Type B pancreatic cell (in vitro differentiated cells): Measurements from ENCODE around the gene BMP10. TPM values are rescaled to one million over a fixed set of nuclear protein-coding genes. Genes with fewer than 3 reads are reported as not detected.

ENCODE experiments used
- DNase-seq: peaks from one replicate; pipeline ENCODE4 v3.0.0; 2021; ENCODE audit warnings: mixed read lengths; ENCODE audit not compliant: unreplicated experiment; ENCODE audit errors: extremely low spot score
- H3K27ac Mint-ChIP-seq: 2 replicates; pipeline ENCODE4 v1.8.0; 2021; ENCODE audit warnings: mild to moderate bottlenecking, mixed read lengths
- H3K27me3 Mint-ChIP-seq: 2 replicates; pipeline ENCODE4 v1.8.0; 2021; ENCODE audit warnings: mixed read lengths
- H3K36me3 Mint-ChIP-seq: 2 replicates; pipeline ENCODE4 v1.8.0; 2021; ENCODE audit warnings: mixed read lengths
- H3K4me1 Mint-ChIP-seq: one replicate; pipeline ENCODE4 v1.8.0; 2021; ENCODE audit warnings: mixed read lengths; ENCODE audit not compliant: unreplicated experiment
- H3K4me3 Mint-ChIP-seq: 2 replicates; pipeline ENCODE4 v1.8.0; 2021; ENCODE audit warnings: mild to moderate bottlenecking, mixed read lengths
- H3K9me3 Mint-ChIP-seq: 2 replicates; pipeline ENCODE4 v1.8.0; 2021; ENCODE audit warnings: mixed read lengths
- CTCF ChIP-seq: fragments of 200-600 bp; sonication (generic); conservative IDR thresholded peaks from 2 replicates; pipeline ENCODE4 v1.5.0; 2021; ENCODE audit warnings: antibody characterized with exemption, mild to moderate bottlenecking
- total RNA-seq: library from RNA; stranded (reverse); gene quantifications from 2 replicates; pipeline ENCODE4 v1.2.1, GENCODE V29; 2021; ENCODE audit warnings: low replicate concordance

The BMP10 gene
- total RNA-seq, 1 donor from 2014 or later = 0.36 TPM

GRCh38 chr2:68827666-68828065, 43.5 kb downstream of the BMP10 start:
- Mint-ChIP-seq H3K4me1 (peaks cover 13% of the 10 kb centered on the region), H3K36me3 (no peaks in the 10 kb centered on the region), H3K9me3 (no peaks in the 10 kb centered on the region), H3K27me3 (no peaks in the 10 kb centered on the region), H3K4me3 (no peak overlapping the region), H3K27ac (no peak overlapping the region)
- no peak for DNase-seq
- no peak for TF ChIP-seq CTCF

- H3K4me1 Mint-ChIP-seq = peaks cover 13% of the 10 kb centered on the region
- H3K27me3 Mint-ChIP-seq = no peaks in the 10 kb centered on the region
- no peaks in the 10 kb centered on the region for H3K36me3 Mint-ChIP-seq
- H3K27ac Mint-ChIP-seq = no peak overlapping the region
- TF ChIP-seq CTCF = no peak
- no peak for DNase-seq
- no peak overlapping the region for H3K4me3 Mint-ChIP-seq
- no peaks in the 10 kb centered on the region for H3K9me3 Mint-ChIP-seq
Observed at GRCh38 chr2:68825866-68826265, 45.3 kb downstream of the BMP10 start.

- H3K36me3 Mint-ChIP-seq = no peaks in the 10 kb centered on the region
- H3K9me3 Mint-ChIP-seq = no peaks in the 10 kb centered on the region
- no peak for DNase-seq
- no peaks in the 10 kb centered on the region for H3K27me3 Mint-ChIP-seq
- H3K27ac Mint-ChIP-seq = no peak overlapping the region
- no peak for TF ChIP-seq CTCF
- H3K4me3 Mint-ChIP-seq = no peak overlapping the region
- H3K4me1 Mint-ChIP-seq = peaks cover 13% of the 10 kb centered on the region
Observed at GRCh38 chr2:68824831-68825230, 46.4 kb downstream of the BMP10 start.

GRCh38 chr2:68822207-68822872, 48.9 kb downstream of the BMP10 start:
- TF ChIP-seq CTCF = no peak
- Mint-ChIP-seq H3K27ac (no peak overlapping the region), H3K4me1 (no peaks in the 10 kb centered on the region), H3K9me3 (no peaks in the 10 kb centered on the region), H3K27me3 (no peaks in the 10 kb centered on the region), H3K4me3 (no peak overlapping the region), H3K36me3 (no peaks in the 10 kb centered on the region)
- no peak for DNase-seq

GRCh38 chr2:68819556-68819955, 51.6 kb downstream of the BMP10 start:
- Mint-ChIP-seq H3K9me3 (no peaks in the 10 kb centered on the region), H3K36me3 (no peaks in the 10 kb centered on the region), H3K27me3 (no peaks in the 10 kb centered on the region), H3K4me1 (no peaks in the 10 kb centered on the region), H3K4me3 (no peak overlapping the region), H3K27ac (no peak overlapping the region)
- no peak for DNase-seq
- no peak for TF ChIP-seq CTCF

GRCh38 chr2:68817306-68817705, 53.9 kb downstream of the BMP10 start:
- TF ChIP-seq CTCF = no peak
- no peaks in the 10 kb centered on the region for H3K36me3 Mint-ChIP-seq
- H3K27ac Mint-ChIP-seq = no peak overlapping the region
- H3K4me3 Mint-ChIP-seq = no peak overlapping the region
- H3K4me1 Mint-ChIP-seq = no peaks in the 10 kb centered on the region
- H3K9me3 Mint-ChIP-seq = no peaks in the 10 kb centered on the region
- H3K27me3 Mint-ChIP-seq = no peaks in the 10 kb centered on the region
- no peak for DNase-seq
